Measurements from ENCODE around the gene STAG2.

- TF ChIP-seq, protein P1, sequence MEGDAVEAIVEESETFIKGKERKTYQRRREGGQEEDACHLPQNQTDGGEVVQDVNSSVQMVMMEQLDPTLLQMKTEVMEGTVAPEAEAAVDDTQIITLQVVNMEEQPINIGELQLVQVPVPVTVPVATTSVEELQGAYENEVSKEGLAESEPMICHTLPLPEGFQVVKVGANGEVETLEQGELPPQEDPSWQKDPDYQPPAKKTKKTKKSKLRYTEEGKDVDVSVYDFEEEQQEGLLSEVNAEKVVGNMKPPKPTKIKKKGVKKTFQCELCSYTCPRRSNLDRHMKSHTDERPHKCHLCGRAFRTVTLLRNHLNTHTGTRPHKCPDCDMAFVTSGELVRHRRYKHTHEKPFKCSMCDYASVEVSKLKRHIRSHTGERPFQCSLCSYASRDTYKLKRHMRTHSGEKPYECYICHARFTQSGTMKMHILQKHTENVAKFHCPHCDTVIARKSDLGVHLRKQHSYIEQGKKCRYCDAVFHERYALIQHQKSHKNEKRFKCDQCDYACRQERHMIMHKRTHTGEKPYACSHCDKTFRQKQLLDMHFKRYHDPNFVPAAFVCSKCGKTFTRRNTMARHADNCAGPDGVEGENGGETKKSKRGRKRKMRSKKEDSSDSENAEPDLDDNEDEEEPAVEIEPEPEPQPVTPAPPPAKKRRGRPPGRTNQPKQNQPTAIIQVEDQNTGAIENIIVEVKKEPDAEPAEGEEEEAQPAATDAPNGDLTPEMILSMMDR (IDR thresholded peaks at IDR 0.05), result no peak
- no peak for TF ChIP-seq EP300 (IDR thresholded peaks at IDR 0.05)
These were observed 54.2 kb downstream of the STAG2 start for GRCh38 chrX:124015721-124016120.

Data from stomach (tissue), 4 donors.